NCI-H510A treated with DMSO at 0.1 percent for 48 hours (cell line): ENCODE measurements around the gene MRPL58.
A peak's percentile ranks its signal among the peaks of the same experiment; 100 is the strongest.
"Not testable (repeated sequence)": the region's sequence is repeated elsewhere in the genome, so short reads cannot be mapped to it uniquely, and the experiment has no call there.

Experiments
- DNase-seq: peaks from one replicate; lab custom pipeline; 2025; lab: John Stamatoyannopoulos, UW

MRPL58 gene

DNA sequence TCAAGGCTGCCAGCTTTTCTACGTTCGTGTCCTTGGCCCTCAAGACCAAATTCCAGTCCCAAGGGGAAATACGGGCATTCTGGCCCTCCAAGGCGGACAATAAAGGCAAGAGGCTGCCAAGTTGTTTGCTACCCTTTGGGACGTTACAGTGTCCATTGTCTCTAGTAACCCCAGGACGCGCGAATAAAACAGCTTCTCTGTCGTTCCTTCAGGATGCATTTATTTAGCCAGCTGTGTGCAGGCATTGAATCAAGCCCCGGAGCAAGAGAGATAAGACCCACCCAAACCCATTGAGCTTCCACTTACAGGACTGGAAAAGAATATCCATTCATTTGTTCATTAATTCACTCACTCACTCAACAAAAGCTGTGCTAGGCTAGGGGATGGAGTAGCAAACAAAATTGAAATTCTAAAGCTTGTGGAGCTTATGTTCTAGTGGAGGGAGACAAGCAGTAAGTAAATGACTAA is 656 bp downstream of the MRPL58 start:
- no peak for DNase-seq

DNA sequence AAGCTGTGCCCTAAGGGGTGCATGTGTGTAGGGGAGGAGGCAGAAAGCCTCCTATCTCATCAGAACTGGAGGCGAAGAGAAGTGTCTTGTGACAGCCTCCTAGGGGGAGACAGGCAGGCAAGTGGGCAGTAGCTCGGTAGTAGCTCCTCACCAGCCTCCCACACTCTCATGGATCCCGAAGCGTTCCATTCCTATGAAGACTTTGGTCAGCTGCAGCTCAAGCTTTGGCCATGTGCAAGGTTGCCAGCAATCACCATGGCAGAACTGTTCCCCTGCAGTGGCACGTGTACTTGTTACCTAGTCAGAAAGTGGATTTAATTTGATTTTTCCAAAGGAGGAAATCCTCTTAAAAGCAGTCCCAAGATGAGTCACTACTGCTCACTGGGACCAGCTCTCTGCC is 6.7 kb downstream of the MRPL58 start:
- DNase-seq: no peak

DNA sequence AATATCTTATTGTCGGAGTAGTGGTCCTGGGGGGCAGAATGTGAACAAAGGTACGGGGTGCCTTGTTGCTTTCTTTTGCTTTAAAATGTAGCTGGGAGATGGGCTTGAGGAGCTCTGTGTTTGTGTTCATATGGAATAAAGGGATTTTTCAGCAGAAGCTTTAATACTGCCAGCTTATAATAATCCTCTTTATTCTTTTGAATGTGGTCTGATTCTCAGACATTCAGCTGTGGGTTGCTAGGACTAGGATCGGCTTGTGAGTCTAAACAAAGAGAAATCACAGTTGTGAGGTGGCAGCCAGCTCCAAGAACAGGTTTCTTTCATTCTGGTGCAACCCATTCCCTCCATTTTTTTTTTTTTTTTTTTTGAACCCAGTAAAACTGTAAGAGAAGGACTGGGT is 7.2 kb downstream of the MRPL58 start:
- no peak for DNase-seq

DNA sequence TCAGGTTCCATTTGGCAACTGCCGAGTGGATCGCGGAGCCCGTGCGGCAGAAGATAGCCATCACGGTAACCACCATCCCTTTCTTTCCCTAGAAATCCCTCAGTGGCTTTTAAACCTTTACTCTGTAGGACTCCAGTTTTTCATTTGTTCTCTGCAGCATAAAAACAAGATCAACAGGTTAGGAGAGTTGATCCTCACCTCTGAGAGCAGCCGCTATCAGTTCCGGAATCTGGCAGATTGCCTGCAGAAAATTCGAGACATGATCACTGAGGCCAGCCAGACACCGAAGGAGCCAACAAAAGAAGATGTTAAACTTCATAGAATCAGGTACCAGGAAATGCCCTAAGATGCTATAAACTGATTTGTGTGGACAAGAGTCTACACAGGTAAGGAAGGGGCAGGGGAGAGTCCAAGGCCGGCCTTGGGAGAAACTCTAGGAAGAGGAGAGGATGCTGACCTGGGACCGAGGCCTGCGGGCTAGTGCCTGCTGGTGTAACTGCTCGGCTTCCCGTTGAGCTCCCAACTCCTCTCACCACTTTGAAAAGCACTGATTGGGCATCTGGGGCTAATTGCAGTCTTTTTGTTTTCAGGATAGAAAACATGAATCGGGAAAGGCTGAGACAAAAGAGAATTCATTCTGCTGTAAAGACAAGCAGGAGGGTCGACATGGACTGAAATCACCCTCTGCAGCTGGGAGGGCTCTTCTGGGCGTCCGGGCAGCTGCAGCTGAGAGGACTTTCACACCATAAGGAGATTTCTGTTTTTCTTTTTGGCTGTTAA is 8.1 kb downstream of the MRPL58 start:
- DNase-seq: no peak

DNA sequence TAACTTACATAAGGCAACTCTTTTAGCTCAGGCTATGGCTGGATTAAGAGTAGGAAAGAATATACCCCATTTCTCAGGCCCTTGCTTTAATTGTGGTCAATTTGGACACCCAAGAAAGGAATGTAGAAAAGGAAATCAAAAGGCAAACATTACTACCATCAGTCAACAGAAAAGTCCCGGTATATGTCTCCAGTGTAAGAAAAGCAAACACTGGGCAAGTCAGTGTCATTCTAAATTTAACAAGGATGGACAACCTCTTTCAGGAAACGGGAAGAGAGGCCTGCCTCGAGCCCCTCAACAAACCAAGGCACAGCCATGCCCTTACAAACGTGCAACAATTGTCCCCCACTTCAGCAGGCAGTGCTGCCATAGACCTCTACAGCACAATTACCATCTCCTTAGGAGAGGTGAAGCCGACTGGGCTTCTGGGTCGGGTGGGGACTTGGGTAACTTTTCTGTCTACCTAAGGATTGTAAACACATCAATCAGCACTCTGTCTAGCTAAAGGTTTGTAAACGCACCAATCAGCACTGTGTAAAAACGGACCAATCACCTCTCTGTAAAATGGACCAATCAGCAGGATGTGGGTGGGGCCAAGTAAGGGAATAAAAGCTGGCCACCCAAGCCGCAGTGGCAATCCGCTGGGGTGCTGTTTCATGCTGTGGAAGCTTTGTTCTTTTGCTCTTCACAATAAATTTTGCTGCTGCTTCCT is 12.4 kb downstream of the MRPL58 start:
- no peak for DNase-seq

DNA sequence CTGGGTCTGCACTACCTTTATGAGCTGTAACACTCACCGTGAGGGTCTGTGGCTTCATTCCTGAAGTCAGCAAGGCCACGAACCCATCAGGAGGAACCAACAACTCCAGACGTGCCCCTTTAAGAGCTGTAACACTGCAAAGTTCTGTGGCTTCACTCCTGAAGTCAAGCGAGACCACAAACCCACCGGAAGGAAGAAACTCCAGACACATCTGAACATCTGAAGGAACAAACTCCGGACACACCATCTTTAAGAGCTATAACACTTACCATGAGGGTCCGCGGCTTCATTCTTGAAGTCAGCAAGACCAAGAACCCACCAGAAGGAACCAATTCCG is 12.9 kb downstream of the MRPL58 start:
- not testable (repeated sequence) for DNase-seq

DNA sequence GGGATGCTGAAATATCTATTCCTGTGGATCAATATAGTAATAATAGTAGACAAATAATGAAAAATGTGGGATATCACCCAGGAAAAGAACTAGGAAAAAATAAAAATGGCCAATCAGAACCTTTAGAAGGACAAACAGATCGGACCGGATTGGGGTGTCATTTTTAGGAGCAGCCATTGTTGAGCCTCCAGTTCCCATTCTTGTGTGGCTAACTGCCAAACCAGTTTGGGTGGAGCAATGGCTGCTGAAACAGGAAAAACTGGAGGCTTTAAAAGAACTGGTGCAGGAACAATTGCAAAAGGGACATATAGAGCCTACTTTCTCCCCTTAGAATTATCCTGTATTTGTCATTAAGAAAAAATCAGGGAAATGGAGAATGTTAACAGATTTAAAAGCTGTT is 14.2 kb downstream of the MRPL58 start:
- DNase-seq: not testable (repeated sequence)

DNA sequence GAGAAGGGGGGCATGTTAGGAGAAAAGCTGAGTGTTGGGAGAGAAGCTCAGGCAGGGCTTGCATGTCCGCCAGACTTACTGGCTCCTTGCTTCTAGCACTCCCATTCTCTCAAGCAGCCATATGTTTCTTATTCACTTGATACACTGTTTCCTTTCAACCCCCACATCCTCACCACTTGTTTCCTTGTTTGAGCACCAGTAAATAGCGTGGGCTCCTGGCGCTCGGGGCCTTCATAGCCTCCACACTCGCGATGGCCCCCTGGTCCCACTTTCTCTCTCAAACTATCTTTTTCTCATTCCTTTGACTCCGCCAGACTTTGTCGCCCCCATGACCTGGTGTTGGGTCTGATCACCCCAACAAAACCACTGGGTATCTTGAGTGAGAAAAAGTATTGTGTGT is 17.7 kb downstream of the MRPL58 start:
- no peak for DNase-seq

DNA sequence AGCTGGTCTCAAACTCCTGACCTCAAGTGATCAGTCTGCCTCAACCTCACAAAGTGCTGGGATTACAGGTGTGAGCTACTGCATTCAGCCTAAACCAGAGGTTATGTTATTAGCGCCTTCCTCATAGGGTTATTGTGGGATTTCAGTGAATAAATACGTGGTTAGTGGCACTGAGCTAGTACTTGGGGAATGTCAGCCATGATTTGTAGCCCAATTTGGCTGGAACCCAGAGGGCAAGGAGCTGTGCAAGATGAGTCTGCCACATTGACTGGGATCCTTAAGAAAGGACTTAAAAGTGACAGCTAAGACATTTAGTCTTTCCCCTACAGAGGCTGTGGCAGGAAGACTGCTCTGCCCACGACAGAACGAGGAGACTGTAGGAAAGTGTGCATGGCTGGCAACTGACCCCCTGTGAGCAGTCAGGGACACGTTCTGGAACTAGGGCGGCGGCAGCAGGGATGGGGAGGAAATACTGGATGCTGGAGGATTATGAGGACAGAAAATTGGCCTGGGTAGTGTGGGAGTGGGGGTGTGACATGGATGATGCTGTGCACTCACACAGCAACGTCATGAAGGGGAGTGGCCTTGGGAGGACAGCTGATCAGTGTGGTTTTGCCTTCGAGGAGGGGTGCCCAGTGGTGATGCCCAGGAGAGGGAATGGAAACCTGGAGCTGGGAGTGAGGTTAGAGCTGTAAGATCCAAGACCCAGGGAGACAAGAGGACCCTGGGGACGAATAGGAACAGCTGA is 19.7 kb downstream of the MRPL58 start:
- DNase-seq: peak; percentile 83

DNA sequence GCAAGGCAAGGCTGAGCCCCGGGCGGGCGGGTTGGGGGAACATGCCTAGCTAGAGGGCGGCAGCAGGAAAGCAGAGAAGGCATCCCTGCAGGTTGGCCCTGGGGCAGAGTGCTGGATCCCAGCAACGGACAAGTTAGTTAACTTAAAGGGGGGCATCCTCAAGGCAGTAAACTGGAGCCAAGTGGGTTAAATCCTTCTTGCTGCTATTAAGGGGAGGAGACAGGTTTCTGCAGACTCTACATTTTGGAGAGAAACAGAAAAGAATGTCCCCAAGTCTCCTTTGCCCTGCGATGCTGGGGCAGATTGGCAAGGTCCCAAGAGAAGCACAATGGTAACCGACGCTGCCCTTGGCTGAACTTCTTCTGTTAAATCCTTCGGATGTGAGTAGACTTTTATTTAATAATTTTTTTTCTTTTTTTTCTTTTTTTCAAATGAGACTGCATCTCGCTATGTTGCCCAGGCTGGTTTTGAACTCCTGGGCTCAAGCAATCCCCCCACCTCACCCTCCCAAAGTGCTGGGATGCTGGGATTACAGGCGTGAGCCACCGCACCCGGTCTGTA is 20.3 kb downstream of the MRPL58 start:
- no peak for DNase-seq

DNA sequence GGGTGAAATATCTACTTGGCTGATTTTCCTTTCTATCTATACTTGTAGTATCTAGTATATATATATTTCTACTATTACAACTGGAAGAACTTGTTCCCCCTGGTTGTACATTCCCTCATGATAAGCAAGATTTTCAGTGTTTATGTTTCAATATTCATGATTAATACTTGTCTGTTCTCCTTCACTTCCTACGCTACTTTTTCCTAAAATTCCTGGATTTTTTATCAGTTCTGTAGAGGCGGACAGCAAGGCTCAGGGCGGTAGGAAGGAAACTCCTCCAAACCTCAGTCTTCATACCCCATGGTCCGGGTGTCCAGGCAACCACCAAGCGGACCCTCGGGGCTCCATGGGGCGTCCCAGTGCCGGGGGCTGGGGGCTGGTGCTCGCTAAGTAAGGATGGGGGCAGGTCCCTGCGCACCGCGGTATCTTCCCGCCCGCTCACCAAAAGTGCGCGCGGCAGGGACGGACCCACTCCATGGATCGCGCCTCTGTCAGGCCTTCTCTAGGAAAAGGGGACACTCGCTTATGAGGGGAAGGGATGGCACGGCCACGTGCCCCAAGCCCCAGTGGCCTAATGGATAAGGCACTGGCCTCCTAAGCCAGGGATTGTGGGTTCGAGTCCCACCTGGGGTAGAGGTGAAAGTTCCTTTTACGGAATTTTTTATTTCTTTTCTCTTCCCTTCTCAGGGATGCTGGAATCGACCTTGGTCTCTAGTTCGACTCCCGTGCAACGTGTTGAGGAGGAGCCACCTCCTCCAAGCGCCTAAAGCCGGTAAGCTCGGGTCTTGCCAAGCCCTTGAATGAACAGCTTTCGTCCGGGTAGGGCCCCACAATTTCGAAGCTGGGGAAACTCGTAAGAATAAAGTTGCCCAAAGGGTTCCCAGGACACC is 21.1 kb downstream of the MRPL58 start:
- peak; percentile 89 for DNase-seq

DNA sequence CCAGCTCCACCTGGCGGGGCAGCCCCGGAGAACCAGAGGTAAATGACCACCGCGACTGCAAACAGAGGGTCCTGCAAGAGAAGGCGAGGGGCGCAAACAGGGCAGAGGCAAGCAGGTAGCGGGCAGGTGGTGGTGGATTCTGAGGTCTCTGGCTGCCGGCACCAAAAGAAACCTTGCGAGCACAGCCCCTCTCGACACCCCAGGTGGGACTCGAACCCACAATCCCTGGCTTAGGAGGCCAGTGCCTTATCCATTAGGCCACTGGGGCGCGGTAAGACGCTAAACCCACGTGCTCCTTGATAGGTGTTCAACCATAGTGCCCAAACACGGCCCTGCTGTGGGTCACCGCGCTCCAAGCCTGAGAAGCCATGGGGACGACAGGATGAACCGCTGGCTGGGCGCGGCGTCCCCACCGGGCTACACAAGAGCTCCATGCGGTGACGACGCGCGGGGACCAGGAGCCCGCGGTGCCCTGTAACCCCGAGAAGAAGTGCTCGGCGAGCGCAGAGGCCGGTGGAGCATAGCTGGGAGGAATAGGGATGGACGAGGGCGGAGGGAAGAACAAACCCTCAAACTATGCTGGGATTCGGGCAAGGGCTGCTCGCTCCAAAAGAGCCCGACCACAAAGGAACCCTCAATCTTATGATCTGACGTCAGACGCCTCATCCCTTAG is 21.9 kb downstream of the MRPL58 start:
- peak; percentile 81 for DNase-seq

DNA sequence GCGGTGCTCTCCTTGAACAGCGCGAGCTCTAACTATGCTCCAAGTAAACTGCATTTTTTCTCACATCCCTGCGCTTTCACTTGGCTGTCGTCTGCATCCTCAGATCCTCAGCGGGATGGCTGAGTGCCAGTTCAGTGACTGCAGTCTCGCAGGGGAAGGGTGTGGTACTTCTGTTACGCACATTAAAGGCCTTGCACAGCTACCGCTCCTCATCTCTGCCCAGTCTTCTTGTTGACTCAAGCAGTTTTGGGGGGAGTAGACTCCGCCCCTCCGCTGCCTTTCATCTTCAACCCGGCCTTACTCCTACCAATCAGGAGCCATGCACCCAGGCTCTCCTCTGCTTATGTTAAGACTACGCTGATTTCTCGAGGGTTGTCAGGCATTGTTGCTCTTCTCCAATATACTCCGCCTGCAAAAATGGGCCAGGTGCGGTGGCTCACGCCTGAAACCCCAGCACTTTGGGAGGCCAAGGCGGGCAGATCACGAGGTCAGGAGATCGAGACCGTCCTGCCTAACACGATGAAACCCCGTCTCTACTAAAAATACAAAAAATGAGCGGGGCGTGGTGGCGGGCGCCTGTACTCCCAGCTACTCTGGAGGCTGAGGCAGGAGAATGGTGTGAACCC is 24.3 kb downstream of the MRPL58 start:
- peak; percentile 60 for DNase-seq

DNA sequence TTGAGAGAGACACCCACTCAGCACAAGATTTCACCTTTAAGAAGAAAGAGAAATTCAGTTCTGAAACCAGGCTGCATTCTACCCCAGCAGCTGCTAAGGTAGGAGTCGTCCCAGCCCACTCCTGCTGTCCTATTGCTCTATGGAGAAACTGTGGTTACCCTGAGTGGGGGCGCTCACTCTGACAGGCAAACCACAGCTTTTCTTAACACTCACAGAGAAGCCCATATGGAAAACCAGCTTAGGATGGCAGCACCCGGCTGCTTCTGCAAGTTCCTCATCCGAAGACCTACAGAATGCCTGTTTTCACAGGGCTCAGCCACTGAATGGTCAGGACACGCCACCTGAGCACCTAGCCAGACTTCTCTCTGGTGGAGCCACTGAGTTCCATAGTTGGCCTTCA is 26.8 kb downstream of the MRPL58 start:
- no peak for DNase-seq

DNA sequence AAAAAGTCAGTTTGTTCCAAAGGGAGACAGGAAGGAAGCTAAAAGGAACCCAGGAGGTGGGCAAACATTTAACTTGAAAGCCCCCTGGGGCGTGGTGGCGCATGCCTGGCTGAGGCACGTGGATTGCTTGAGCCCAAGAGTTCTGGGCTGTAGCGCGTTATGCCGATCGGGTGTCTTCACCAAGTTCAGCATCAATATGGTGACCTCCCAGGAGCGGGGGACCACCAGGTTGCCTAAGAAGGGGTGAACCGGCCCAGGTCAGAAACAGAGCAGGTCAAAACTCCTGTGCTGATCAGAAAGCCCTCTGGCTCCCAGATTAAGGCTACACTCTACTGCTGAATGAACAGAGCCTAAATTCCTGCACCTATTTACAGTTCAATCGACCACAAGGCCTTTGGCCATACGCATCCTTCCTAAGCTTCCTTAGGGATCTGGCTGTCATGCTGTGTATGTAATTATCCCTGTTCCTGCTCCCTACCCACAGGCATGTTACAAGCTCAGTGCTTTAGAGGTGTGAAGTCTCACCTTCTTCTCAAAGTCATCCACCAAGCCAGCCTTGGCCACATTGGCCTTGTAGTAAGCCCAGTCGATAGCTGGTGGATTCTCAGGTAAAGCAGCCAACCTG is 29.3 kb downstream of the MRPL58 start:
- DNase-seq: no peak

DNA sequence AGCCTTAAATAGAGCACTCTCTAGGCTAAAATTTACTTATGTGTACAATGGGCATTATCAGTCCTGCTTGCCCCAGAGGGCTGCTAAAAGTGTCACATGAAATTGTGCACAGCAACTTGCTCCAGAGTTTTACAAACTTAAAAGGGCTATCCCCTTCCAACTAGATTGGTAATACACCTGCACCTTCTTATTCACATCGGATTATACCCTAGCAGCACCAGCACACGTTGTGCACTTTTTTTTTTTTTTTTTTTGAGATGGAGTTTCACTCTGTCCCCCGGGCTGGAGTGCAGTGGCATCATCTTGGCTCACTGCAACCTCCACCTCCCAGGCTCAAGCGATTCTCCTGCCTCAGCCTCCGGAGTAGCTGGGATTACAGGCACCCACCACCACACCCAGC is 31.3 kb downstream of the MRPL58 start:
- not testable (repeated sequence) for DNase-seq

DNA sequence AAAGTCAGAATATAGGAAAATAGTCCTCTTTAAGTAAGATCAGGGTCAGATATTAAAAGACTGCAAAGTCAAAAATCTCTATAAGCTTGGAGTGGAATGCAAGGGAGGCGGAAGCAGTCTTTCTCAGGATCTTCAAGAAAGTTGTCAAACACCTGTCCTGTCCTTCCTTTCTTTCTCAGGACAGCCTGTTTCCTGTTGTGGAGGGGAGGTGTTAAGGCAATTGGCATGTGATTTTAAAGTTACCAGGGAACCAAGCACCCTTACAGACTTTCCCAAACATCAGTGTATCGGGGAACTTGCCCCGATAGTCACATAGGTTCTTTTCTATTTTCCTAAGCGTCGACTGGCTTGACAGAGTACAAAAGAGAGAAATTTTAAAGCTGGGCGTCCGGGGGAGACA is 32.2 kb downstream of the MRPL58 start:
- DNase-seq: no peak

DNA sequence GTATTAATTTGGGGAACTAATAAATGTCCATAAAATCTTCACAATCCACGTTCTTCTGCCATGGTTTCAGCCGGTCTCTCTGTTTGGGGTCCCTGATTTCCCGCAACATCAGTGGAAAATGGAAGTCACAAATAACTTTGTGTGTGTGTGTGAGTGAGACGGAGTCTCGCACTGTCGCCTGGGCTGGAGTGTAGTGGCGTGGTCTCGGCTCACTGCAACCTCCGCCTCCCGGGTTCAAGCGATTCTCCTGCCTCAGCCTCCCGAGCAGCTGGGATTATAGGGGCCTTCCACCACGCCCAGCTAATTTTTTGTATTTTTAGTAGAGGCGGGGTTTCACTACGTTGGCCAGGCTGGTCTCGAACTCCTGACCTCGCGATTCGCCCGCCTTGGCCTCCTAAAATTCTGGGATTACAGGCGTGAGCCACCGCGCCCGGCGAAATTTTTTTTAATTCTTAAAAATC is 33.5 kb downstream of the MRPL58 start:
- not testable (repeated sequence) for DNase-seq

DNA sequence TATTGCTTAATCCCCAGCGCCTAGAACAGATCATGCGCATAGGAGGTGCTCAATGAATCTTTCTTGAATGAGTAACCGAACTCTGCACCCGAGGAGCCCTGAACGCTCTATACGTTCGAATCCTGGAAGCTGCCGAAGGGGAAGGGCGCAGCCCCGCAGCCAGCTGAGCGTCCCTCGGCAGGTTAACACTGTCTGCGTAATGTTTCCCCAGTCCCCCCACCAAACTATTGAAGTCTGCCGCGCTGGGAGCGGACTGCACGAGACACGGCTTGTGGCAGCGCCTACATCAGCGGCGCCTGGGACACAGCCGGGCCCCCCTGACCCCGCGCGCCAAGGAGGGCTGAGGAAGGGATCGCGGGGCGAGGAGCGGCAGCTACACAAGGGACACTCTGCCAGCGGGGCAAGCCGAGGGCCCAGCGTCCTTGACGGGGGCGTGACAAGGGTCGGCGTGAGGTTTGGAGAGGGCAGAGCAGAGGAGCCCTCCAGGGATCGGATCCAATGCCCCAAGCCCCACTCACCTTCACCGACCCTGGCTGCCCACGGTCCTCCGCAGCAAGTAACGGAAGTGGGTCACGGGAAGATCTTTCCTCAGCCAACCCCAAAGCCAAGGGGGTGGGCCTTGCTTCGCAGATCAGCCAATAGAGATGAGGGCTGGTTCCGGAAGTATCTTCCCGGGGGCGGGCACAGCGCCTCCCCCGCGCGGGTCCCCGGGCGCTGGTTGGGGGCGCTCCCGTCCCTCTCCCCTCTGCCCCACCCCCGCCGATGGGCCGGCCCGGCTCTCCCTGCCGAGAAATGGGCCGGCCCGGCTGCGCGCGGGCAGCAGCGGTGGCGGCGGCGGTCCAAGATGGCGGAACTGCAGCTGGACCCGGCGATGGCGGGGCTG is 34.2 kb downstream of the MRPL58 start, which contains the start of the genes ATP5PD and KCTD2:
ATP5PD (minus strand) TSS at position 563 of the 883 bp plus-strand sequence. CDS start 4,319 bp downstream, outside the sequence.
KCTD2 (plus strand) TSS at position 819 of the 883 bp plus-strand sequence; CDS start at position 845, 26 bp downstream.
- peak; percentile 98 for DNase-seq
